KG1 (cell line): ENCODE measurements around the gene FAM13C.

Experiments used
- DNase-seq: peaks from one replicate; lab custom pipeline; 2025; lab: John Stamatoyannopoulos, UW

The FAM13C gene

DNA sequence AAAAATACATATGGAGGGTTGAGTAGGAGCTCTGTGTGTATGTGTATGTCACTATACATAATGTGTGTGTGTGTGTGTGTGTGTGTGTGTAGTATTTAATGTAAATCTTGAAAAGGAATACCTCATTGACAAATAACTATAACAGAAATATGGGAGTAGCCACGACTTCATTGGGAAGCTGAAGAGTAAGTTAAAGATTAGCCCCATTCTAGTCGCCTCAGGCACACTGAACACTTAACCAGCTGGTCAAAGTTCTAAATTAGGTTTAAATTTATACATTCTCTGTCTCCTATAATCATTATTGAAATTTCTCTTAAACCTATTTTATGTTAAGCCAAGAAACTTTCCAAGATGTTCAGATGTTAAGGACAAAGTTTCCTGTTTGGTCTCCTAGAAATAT lies 45.3 kb downstream of the FAM13C start:
- no peak for DNase-seq

GRCh38 chr10:59315465-59315864 lies 46.9 kb downstream of the FAM13C start:
- no peak for DNase-seq

DNA sequence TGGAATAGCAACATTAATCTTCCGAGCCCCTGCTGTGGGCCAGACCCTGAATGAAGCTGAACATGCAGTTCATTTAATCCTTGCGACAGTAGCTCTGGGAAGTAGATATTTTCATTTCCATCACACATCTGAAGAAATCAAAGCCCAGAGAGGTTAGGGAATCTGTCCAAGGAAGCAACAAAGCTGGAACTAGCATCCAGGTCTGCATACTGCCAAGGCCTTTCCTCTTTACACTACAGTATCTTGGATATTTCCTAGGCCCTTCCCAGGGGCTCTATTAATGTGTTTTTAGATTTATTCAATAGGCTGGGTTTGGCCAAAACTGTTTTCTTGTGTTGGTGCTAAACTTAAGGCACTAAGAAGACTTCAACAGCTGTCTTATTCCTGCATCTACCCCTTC lies 48.1 kb downstream of the FAM13C start:
- DNase-seq = no peak

DNA sequence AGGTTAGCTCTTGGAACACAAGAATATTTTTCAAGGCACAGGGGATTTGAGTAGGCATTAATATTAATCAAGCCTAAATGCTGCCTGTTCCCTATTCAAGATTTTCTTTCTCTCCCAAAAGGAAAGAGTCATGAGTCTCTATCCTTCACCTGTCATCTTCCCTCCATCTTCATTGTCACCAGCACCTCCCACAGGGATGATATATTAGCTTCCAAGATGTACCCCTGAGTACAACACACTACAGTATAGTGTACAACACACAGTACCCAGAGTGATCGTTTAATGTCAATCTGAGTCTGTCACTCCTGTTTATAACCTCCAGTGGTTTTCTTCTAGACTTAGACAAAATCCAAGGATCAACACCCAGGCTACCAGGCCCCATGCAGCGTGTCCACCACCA lies 50.1 kb downstream of the FAM13C start:
- DNase-seq = no peak

GRCh38 chr10:59311025-59311424 lies 51.3 kb downstream of the FAM13C start:
- no peak for DNase-seq

- no peak for DNase-seq
Observed at GRCh38 chr10:59310324-59310914, 51.9 kb downstream of the FAM13C start.

DNA sequence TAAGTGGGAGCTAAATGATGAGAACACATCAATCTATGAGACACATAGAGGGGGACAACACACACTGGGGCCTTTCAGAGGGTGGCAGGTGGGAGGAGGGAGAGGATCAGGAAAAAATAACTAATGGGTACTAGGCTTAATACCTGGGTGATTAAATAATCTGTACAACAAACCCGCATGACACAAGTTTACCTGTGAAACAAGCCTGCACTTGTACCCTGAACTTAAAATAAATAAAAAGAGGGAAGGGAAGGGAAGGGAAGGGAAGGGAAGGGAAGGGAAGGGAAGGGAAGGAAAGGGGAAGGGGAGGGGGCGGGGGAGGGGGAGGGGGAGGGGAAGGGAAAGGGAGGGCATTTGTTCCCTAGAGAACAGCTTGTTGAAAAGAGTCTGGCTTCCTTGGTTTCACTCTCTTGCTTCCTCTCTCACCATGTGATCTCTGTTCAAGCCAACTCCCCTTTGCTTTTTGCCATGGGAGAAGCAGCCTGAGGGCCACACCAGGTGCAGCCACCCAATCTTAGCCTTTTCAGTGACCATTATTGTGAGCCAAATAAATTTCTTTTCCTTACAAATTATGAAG lies 57.7 kb downstream of the FAM13C start:
- DNase-seq = no peak

- no peak for DNase-seq
Observed at GRCh38 chr10:59303018-59303417, 59.3 kb downstream of the FAM13C start.

- no peak for DNase-seq
Observed at GRCh38 chr10:59302381-59302780, 60.0 kb downstream of the FAM13C start.

DNA sequence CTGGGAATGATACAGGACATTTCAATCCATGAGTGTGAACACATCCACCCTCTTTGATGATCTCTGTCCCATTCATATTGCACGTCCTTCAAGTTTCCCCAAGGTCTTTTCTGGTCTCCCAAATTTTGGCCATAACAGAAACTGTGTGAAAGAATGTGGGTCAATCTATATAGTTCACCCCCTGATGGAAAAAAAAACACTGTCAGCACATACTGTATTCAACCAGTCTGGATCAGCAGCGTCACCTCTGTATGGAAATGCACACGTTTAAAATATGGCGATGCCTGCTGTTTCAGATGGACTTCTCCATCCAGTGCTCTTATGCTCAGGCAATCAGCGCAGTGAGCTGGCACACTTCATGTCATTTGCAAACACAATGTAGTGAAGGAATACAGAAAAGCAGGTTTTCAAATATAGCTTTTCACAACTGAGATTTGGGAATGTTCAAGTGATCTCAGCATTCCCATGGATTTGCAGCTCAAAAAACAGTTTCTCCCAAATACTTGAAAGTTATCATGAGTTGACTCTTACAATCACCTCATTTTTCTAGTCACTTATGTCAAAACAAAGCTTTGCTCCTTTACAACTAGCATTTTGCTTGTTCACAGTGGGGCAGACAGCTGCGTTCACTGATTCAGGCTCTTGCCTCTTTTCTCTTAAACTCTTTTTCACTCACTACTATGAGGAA lies 61.1 kb downstream of the FAM13C start:
- no peak for DNase-seq

DNA sequence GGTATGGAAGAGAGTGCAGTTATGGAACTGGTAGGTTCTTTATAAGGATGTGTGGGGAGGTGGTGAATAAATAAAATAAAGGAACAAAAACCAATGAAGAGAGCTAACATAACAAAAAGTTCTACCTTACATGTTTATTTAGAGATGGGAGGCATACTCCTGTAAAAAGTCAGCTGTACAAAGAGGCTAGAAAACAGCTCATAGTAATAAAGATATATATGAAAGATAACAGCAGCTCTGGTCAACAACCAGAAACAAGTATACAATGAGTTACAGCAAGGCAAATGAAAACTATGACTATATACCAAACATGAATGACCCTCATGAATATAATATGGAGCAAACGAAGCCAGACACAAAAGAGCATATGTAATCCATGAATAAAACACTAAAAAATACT lies 62.0 kb downstream of the FAM13C start:
- DNase-seq = no peak

DNA sequence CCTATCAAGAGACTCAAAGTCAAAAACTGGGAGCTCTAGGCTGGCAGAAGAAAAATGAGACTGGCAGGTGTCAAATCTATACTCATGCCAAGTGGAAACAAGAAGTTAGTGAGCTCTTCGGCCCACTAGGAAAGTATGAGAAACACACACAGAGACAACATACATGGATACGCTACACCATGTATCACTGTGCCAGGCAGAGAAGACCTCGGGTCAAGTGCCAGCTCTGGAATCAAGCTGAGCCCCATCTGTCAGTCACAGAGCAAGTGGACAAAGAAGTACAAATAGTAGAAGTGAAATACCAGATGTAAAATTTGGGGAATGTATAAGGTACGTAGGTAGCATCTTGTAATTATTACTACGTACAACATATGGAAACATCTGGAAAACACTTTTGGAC lies 62.4 kb downstream of the FAM13C start:
- DNase-seq = no peak

- DNase-seq = no peak
Observed at GRCh38 chr10:59290448-59290847, 71.9 kb downstream of the FAM13C start.

- no peak for DNase-seq
Observed at GRCh38 chr10:59289853-59290252, 72.5 kb downstream of the FAM13C start.

- no peak for DNase-seq
Observed at GRCh38 chr10:59287587-59288255, 74.6 kb downstream of the FAM13C start.

GRCh38 chr10:59285848-59286247 lies 76.5 kb downstream of the FAM13C start:
- no peak for DNase-seq

DNA sequence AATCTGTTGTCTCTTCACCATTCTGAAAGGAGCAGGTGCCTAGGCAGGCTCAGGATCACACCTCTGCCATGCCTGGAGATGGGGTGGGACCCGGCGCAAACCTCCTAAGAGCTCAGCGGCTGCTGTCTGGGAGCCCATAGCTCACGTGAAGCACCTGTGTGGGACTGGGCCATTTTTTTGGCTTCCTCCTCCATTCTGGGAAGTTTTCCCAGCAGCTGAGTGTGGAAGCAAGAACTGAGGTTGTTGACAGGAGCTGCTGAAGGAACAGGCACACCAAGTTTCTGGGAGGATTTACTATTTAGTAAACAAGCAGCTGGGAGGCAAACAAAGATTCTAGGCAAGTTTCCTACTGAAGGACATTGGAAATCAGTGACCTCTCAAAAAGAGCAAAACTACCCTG lies 77.3 kb downstream of the FAM13C start:
- no peak for DNase-seq

- DNase-seq = no peak
Observed at GRCh38 chr10:59284118-59284975, 78.0 kb downstream of the FAM13C start.

- no peak for DNase-seq
Observed at GRCh38 chr10:59283456-59284091, 78.8 kb downstream of the FAM13C start.

DNA sequence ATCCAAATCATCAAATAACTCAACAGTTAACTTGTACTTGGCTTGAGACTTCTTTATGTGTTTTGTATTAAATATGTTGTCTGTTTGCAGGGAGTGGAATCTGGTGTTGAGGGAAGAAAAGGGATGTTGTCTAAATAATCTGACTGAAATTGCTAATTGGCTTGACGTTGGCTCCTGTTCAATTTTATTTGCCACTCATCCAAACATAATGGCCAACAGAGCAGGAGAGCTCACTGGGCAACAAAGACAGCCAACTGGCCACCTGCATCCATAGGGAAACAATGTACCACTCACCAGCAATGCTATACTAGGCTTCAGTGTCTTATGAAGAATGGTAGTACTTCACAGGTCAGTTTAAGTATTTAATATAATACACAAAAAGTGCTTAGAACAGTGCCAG lies 80.5 kb downstream of the FAM13C start:
- DNase-seq = no peak

DNA sequence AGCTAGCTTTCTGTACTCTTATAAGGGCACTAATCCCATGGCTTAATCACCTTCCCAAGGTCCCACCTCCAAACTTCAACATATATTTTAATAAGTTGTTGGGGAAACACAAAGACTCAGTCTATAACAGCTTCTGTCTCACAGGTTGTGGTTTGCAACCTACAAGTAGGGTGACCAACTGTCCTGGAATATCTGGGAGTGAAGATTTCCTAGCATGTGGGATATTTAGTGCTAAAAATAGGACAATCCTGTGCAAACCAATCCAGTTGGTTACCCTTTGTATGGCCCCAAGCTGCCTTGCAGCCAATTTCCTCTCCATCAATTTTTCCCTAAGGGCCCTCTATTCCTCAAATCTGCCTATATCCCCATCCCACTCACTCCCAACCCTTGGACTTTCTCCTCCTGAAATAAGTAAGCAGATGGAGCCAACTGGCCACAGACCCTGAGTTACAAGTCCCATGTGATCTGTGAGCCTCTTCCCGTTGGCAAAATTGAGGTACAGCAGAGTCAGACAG lies 82.3 kb downstream of the FAM13C start:
- no peak for DNase-seq

DNA sequence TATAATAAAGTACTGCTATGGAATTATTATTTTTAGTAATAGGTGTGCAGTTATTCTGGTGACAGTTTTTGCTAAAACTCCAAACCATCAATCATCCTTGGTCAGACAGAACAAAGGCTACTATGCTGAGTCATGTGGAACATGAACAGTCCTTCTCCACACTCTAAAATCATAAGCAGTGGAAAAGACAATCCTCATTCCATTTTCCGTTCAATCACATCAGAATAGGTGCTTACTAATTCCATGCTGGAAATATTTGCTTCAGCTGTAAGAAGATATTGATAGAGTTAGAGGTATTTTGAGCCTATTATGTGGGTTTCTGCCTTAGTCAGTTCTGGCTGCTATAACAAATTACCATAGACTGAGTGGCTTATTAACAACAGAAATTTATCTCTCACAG lies 82.9 kb downstream of the FAM13C start:
- DNase-seq = no peak
